AG09309 (cell line): Measurements from ENCODE around the gene C10orf105.
A peak's percentile ranks its signal among the peaks of the same experiment; 100 is the strongest.

ENCODE experiments used
- DNase-seq: peaks from one replicate; pipeline ENCODE4 v3.0.0-alpha.2; 2010; ENCODE audit warnings: low read depth
- H3K4me3 ChIP-seq: 2 replicates; pipeline ENCODE4 v1.5.1; 2011; ENCODE audit warnings: mild to moderate bottlenecking, low read depth, low read length, moderate library complexity; ENCODE audit not compliant: control insufficient read depth
- TF ChIP-seq, protein P1 (sequence below): IDR thresholded peaks from 2 replicates; pipeline ENCODE4 v1.5.1; 2011; ENCODE audit warnings: mild to moderate bottlenecking, low read depth, low read length, inconsistent platforms; ENCODE audit not compliant: insufficient read depth, control insufficient read depth; ENCODE audit errors: missing control alignments

C10orf105 gene

DNA sequence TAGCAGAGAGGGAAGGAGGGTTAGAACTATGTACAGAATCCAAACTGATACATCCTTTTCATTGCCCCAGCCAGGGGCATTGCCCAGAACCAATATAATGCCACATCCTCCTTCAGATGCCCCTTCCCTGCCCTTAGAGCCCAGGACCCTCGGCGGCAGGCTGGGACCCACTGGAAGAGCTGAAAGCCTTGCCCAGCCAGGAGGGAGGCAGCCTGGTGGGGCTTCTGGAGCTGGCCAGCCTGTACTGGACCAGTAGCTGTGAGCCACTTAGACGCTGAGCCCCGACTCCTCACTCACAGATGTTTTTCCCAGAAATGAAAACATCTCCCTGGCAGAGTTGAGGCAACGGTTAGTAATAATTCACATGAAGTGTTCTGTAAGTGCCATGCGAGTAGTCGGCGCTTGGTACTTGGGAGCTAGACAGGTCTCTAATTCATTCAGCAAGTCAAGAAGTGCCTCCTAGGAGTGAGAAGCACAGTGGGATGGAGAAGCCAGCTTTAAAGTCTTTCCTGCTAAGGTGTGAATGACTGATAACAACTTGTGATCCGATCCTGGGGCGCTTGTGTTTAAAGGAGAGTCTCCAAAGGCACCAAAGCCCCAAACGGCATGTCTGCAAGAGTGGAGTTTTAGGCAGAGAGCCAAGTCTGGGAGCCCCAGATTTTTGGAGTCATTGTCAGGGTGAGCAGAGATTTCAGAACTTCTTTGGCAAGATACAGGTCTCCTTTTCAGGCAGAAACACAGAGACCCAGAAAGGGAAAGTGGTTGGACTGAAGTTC, 44.0 kb upstream of the C10orf105 start:
- H3K4me3 ChIP-seq = no peak overlapping the region
- TF ChIP-seq, protein P1, sequence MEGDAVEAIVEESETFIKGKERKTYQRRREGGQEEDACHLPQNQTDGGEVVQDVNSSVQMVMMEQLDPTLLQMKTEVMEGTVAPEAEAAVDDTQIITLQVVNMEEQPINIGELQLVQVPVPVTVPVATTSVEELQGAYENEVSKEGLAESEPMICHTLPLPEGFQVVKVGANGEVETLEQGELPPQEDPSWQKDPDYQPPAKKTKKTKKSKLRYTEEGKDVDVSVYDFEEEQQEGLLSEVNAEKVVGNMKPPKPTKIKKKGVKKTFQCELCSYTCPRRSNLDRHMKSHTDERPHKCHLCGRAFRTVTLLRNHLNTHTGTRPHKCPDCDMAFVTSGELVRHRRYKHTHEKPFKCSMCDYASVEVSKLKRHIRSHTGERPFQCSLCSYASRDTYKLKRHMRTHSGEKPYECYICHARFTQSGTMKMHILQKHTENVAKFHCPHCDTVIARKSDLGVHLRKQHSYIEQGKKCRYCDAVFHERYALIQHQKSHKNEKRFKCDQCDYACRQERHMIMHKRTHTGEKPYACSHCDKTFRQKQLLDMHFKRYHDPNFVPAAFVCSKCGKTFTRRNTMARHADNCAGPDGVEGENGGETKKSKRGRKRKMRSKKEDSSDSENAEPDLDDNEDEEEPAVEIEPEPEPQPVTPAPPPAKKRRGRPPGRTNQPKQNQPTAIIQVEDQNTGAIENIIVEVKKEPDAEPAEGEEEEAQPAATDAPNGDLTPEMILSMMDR = no peak
- DNase-seq = no peak

DNA sequence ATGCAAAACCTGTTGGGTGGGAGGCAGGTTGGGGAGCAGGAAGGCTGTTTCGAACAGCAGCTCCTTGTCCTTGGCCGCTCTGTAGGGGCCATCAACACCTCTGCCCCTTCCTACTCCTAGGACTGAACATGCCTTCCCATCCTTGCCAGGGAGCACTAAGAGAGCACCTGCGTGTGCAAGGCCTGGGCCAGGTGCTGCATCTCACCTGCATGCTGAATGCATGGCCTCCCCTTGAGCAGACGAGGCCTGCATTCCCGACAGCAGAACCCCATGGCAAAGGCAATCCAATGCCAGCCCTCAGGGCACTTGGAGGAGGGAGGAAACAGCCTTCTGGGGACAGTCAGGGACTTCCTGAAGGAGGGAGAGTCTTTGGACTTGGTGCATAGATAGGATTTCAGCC, 42.7 kb upstream of the C10orf105 start:
- no peak for DNase-seq
- H3K4me3 ChIP-seq = no peak overlapping the region
- TF ChIP-seq, protein P1 = no peak

DNA sequence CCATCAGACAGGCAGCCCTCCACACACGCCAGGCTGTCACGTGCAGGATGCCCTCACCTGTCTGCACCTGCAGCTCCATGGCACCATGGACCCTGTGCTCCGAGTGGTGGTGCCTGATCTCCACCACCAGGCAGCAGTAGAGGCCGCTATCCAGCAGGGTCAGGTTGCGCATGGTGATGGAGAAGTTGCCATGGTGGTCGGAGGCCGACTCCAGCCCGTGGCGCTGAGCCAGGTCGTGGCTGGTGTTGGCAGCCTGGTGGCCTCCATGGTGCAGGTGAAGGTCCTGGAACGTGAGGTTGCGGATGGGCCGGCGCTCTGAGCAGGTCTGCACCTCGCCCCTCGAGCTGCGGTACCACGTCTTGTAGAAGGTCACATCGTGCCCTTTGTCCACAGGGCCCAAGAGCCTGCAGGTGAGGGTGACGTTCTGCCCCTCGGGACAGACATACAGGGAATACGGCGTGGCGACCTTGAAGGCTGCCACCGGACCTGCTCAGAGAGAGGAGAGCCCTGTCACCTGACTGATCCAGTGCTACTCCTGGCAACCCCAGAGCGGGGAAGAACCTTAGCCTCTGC, 42.0 kb upstream of the C10orf105 start:
- TF ChIP-seq, protein P1 = no peak
- DNase-seq = no peak
- H3K4me3 ChIP-seq = no peak overlapping the region

GRCh38 chr10:71761105-71761511, 41.5 kb upstream of the C10orf105 start:
- TF ChIP-seq, protein P1 = no peak
- no peak overlapping the region for H3K4me3 ChIP-seq
- no peak for DNase-seq

DNA sequence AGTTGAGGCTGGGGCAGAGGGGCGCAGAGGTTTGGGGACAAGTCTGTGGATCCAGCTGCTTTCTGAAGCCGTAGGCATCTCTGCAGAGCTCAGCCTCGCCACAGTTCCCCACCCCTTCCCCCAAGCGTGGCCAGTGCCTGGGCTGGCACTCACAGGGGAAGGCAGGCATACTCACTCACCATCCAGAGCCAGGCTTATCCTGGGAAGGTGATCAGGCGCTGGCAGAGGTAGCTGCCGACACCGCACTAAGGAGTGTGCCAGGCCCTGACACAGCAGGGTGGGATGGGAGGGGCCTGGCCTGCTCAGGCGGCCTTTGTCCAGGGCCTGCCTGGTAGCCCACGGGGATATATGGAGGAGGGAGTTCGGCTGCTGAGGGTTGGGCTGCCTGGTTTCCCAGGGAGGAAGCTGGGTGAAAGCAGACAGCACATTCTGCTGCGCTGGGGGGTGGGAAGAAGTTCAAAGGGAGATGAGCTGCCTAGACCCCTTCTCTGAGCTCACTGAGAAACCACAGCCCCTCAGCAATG, 37.9 kb upstream of the C10orf105 start:
- no peak for DNase-seq
- TF ChIP-seq, protein P1 = no peak

GRCh38 chr10:71756311-71757191, 37.0 kb upstream of the C10orf105 start:
- peak; percentile 49 for DNase-seq
- TF ChIP-seq, protein P1 = no peak
- H3K4me3 ChIP-seq = no peak overlapping the region

More for the DNA sequence above, 37.9 kb upstream of the C10orf105 start:
- no peak overlapping the region for H3K4me3 ChIP-seq
